Measurements from ENCODE around the gene MACROD2. TPM values are rescaled to one million over a fixed set of nuclear protein-coding genes. Genes with fewer than 3 reads are reported as not detected.
A peak's percentile ranks its signal among the peaks of the same experiment; 100 is the strongest.

The MACROD2 gene
- polyA plus RNA-seq, 1 donor (not counting 4 experiments of a cell fraction or from before 2014, with no cell fraction given): 0.71 TPM

GRCh38 chr20:14865169-14865568 is 869.9 kb downstream of the MACROD2 start:
- DNase-seq (ENCODE audit: low read depth, low spot score): no peak
- no peak overlapping the region for H3K27ac ChIP-seq (ENCODE audit: control insufficient read depth, insufficient read depth, low read length)
- TF ChIP-seq CTCF (optimal IDR thresholded peaks at IDR 0.05 in 1 of 3, IDR thresholded peaks at IDR 0.05 in 1 of 3, conservative IDR thresholded peaks at IDR 0.05 in 1 of 3; ENCODE audit: extremely low read depth in 1 of 3, insufficient read depth in 2 of 3, low read length in 3 of 3) (no peak), EZH2 (IDR thresholded peaks at IDR 0.05; ENCODE audit: low read length) (no peak)

GRCh38 chr20:14865731-14866130 is 870.4 kb downstream of the MACROD2 start:
- Histone ChIP-seq H3K9me1 (ENCODE audit: control insufficient read depth, extremely low read depth, insufficient read depth, low read length) (no peaks in the 10 kb centered on the region), H3K27ac (ENCODE audit: control insufficient read depth, insufficient read depth, low read length) (no peak overlapping the region), H3K27me3 (ENCODE audit: control insufficient read depth, extremely low read depth, insufficient read depth, low read length) (no peaks in the 10 kb centered on the region), H3K79me2 (ENCODE audit: control insufficient read depth, insufficient read depth, low read length) (no peaks in the 10 kb centered on the region), H3K9ac (ENCODE audit: control insufficient read depth, extremely low read depth, insufficient read depth, low read length) (no peak overlapping the region), H2AFZ (ENCODE audit: control insufficient read depth, low read length) (no peak overlapping the region), H3K4me1 (ENCODE audit: control insufficient read depth, extremely low read depth, insufficient read depth, low read length) (peaks cover 12% of the 10 kb centered on the region), H4K20me1 (ENCODE audit: control insufficient read depth, extremely low read depth, insufficient read depth, low read length) (no peaks in the 10 kb centered on the region), H3K36me3 (ENCODE audit: control insufficient read depth in 2 of 2, extremely low read depth in 1 of 2, insufficient read depth in 2 of 2, low read length in 2 of 2) (no peaks in the 10 kb centered on the region), H3K4me2 (ENCODE audit: control insufficient read depth, extremely low read depth, insufficient read depth, low read depth, low read length) (no peak overlapping the region), H3K9me3 (ENCODE audit: control insufficient read depth, low read depth, low read length) (no peaks in the 10 kb centered on the region), H3K4me3 (ENCODE audit: control insufficient read depth in 2 of 3, extremely low read depth in 1 of 3, insufficient read depth in 2 of 3, low read depth in 1 of 3, low read length in 3 of 3) (no peak overlapping the region)
- TF ChIP-seq CTCF (optimal IDR thresholded peaks at IDR 0.05 in 1 of 3, IDR thresholded peaks at IDR 0.05 in 1 of 3, conservative IDR thresholded peaks at IDR 0.05 in 1 of 3; ENCODE audit: extremely low read depth in 1 of 3, insufficient read depth in 2 of 3, low read length in 3 of 3): no peak
- no peak for TF ChIP-seq EZH2 (IDR thresholded peaks at IDR 0.05; ENCODE audit: low read length)
- FAIRE-seq (no peak), DNase-seq (ENCODE audit: low read depth, low spot score) (no peak)
- dilution Hi-C loops (cut with MboI; ENCODE audit: extremely low pct_ligation_motif_present, low sequenced_read_pairs): no loop called here

More at GRCh38 chr20:14865169-14865568, 869.9 kb downstream of the MACROD2 start:
- Histone ChIP-seq H4K20me1 (ENCODE audit: control insufficient read depth, extremely low read depth, insufficient read depth, low read length) (no peaks in the 10 kb centered on the region), H3K9me3 (ENCODE audit: control insufficient read depth, low read depth, low read length) (no peaks in the 10 kb centered on the region), H3K27me3 (ENCODE audit: control insufficient read depth, extremely low read depth, insufficient read depth, low read length) (no peaks in the 10 kb centered on the region), H3K4me3 (ENCODE audit: control insufficient read depth in 2 of 3, extremely low read depth in 1 of 3, insufficient read depth in 2 of 3, low read depth in 1 of 3, low read length in 3 of 3) (no peak overlapping the region), H3K79me2 (ENCODE audit: control insufficient read depth, insufficient read depth, low read length) (no peaks in the 10 kb centered on the region), H3K9ac (ENCODE audit: control insufficient read depth, extremely low read depth, insufficient read depth, low read length) (no peak overlapping the region), H3K4me2 (ENCODE audit: control insufficient read depth, extremely low read depth, insufficient read depth, low read depth, low read length) (peak overlapping the region; percentile 34), H3K36me3 (ENCODE audit: control insufficient read depth in 2 of 2, extremely low read depth in 1 of 2, insufficient read depth in 2 of 2, low read length in 2 of 2) (no peaks in the 10 kb centered on the region), H2AFZ (ENCODE audit: control insufficient read depth, low read length) (peak overlapping the region; percentile 35), H3K9me1 (ENCODE audit: control insufficient read depth, extremely low read depth, insufficient read depth, low read length) (no peaks in the 10 kb centered on the region), H3K4me1 (ENCODE audit: control insufficient read depth, extremely low read depth, insufficient read depth, low read length) (peaks cover 12% of the 10 kb centered on the region)
- dilution Hi-C loops (cut with MboI; ENCODE audit: extremely low pct_ligation_motif_present, low sequenced_read_pairs): no loop called here
- peak; percentile 97 for FAIRE-seq
